CD4-positive, alpha-beta T cell treated with Interferon alpha-2 for 1 hour (primary cell): Measurements from ENCODE around the gene ADAMTS6.
A peak's percentile ranks its signal among the peaks of the same experiment; 100 is the strongest.
"Not testable (repeated sequence)": the region's sequence is repeated elsewhere in the genome, so short reads cannot be mapped to it uniquely, and the experiment has no call there.

Source experiments
- DNase-seq, 2 donors: peaks; one replicate each; pipeline ENCODE4 v3.0.0-alpha.2; 2020 to 2022

The ADAMTS6 gene

GRCh38 chr5:65194871-65195270 lies 286.8 kb downstream of the ADAMTS6 start:
- DNase-seq: no peak

GRCh38 chr5:65192331-65192730 lies 289.4 kb downstream of the ADAMTS6 start:
- no peak for DNase-seq

GRCh38 chr5:65191554-65192135 lies 290.1 kb downstream of the ADAMTS6 start:
- no peak for DNase-seq

- DNase-seq: no peak
These were observed 291.2 kb downstream of the ADAMTS6 start for GRCh38 chr5:65190328-65191053.

GRCh38 chr5:65186646-65187227 lies 295.0 kb downstream of the ADAMTS6 start:
- DNase-seq: no peak

- no peak for DNase-seq
These were observed 296.3 kb downstream of the ADAMTS6 start for GRCh38 chr5:65185468-65185867.

- no peak for DNase-seq
These were observed 296.9 kb downstream of the ADAMTS6 start for GRCh38 chr5:65184780-65185179.

GRCh38 chr5:65174231-65174630 lies 307.5 kb downstream of the ADAMTS6 start:
- DNase-seq: not testable (repeated sequence)

GRCh38 chr5:65173130-65173525 lies 308.6 kb downstream of the ADAMTS6 start:
- DNase-seq: no peak

- DNase-seq: peak in 1 of 2 donors; percentile 3
These were observed 309.1 kb downstream of the ADAMTS6 start for GRCh38 chr5:65172486-65173129.

GRCh38 chr5:65171645-65172044 lies 310.1 kb downstream of the ADAMTS6 start:
- DNase-seq: no peak

GRCh38 chr5:65163698-65164097 lies 318.0 kb downstream of the ADAMTS6 start:
- no peak for DNase-seq

GRCh38 chr5:65161655-65162054 lies 320.1 kb downstream of the ADAMTS6 start:
- DNase-seq: no peak

GRCh38 chr5:65157906-65158603 lies 323.7 kb downstream of the ADAMTS6 start:
- DNase-seq: no peak

GRCh38 chr5:65156933-65157332 lies 324.8 kb downstream of the ADAMTS6 start:
- no peak for DNase-seq

GRCh38 chr5:65152131-65152530 lies 329.6 kb downstream of the ADAMTS6 start:
- DNase-seq: no peak

GRCh38 chr5:65151614-65152013 lies 330.1 kb downstream of the ADAMTS6 start:
- no peak for DNase-seq

GRCh38 chr5:65150599-65151304 lies 331.0 kb downstream of the ADAMTS6 start:
- DNase-seq: no peak

GRCh38 chr5:65149827-65150226 lies 331.9 kb downstream of the ADAMTS6 start:
- no peak for DNase-seq

GRCh38 chr5:65144136-65144871 lies 337.4 kb downstream of the ADAMTS6 start:
- DNase-seq: no peak

GRCh38 chr5:65142511-65143011 lies 339.2 kb downstream of the ADAMTS6 start:
- DNase-seq: no peak

- DNase-seq: no peak
These were observed 339.7 kb downstream of the ADAMTS6 start for GRCh38 chr5:65142016-65142415.
